ENCODE data around the gene SLCO2A1.

The SLCO2A1 gene

DNA sequence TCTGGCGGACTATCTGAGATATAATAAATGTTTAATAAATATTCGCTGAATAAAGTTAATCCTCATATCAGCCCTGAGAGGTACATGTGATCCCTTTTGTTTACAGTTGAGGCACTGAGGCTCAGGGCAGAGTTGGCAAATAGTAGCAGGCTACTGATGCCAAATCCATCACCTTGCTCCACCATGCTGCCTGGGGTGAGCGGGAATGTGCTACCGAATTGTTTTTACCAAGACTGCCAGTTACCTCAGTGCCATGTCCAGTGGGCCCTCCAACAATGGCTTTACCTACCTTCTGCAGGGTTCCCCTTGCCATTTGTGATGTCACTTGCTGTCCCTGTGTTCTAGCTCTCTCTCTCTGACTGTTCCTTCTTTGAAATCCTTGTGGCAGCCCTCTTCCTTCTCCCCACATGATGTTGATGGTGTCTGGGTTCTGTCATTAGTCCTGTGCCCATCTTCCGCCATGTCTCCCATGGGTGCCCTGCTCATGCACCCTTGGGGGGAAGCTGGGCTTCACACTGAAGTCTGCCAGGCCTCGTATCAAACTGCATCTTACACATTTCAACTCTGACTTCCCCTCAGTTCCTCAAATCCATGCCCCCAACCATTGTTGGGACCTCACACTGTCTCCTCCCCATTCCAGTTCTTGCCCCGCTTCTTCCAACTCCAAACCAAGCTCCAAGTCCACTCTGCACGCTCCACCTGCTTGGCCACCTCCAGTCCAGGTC lies 35.4 kb downstream of the SLCO2A1 start:
- Histone ChIP-seq H3K36me3 (ENCODE audit: insufficient read depth, low read length) (no peaks in the 10 kb centered on the region), H3K9me3 (ENCODE audit: control insufficient read depth, insufficient read depth, low read length) (no peaks in the 10 kb centered on the region), H3K4me1 (ENCODE audit: insufficient read depth, low read length) (peaks cover 1% of the 10 kb centered on the region; the same call in 1 of the 2 replicates), H3K9ac (ENCODE audit: low read depth, low read length) (no peak overlapping the region)

DNA sequence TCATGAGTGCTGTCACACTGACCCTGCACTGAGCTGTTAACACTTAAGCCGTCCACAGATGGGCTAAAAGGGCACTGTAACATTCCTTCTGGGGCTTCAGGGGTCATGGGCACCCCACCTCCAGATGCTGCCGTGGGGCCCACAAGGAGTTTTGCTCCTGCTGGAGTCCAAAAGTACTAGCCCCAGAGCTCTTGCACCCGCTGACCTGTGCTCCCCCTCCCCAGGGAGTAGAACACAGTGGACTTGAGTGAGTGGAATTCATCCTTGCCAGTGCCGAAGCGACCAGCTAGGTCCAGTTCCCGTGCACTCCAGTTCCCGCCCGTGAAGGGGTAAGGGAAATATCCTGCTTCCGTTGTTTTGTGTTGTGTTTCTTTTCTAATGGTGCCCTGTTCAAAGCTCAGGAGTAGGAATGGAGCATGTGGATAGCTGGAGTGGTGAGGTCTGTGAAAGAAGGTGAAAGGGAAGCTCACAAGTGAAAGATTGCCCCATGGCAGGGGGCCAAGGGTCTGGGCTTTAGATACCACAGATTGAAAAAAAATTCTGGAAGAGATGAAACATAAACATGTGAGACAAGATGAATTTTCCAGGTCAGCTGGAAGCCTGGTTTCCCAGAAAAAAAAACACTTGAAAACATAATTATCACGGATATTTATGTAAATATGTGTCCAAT lies 36.6 kb downstream of the SLCO2A1 start:
- peaks cover 11% of the 10 kb centered on the region for H3K4me1 ChIP-seq (ENCODE audit: insufficient read depth, low read length)
- no peaks in the 10 kb centered on the region for H3K9me3 ChIP-seq (ENCODE audit: control insufficient read depth, insufficient read depth, low read length)
- H3K9ac ChIP-seq (ENCODE audit: low read depth, low read length): no peak overlapping the region
- H3K36me3 ChIP-seq (ENCODE audit: insufficient read depth, low read length): no peaks in the 10 kb centered on the region

DNA sequence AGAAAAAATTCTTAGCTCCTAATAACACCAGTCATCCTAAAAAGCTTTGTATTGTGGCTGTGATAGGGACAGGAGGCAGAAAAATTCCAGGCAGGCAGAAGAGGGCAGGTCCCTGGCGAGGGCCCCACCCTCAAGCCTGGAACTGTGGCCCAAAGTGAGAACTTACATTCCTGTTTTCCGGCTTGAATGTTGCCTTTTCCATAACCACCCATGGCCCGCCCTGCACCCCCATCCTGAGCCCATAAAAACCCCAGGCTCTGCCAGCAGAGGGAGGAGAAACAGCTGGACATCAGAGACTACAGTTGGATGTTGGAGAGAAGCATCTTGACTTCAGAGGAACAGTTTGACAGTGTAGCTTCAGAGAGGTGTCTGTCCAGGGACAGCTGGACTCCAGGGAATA lies 37.3 kb downstream of the SLCO2A1 start:
- peaks cover 18% of the 10 kb centered on the region for H3K4me1 ChIP-seq (ENCODE audit: insufficient read depth, low read length)
- no peak overlapping the region for H3K9ac ChIP-seq (ENCODE audit: low read depth, low read length)
- no peaks in the 10 kb centered on the region for H3K9me3 ChIP-seq (ENCODE audit: control insufficient read depth, insufficient read depth, low read length)

DNA sequence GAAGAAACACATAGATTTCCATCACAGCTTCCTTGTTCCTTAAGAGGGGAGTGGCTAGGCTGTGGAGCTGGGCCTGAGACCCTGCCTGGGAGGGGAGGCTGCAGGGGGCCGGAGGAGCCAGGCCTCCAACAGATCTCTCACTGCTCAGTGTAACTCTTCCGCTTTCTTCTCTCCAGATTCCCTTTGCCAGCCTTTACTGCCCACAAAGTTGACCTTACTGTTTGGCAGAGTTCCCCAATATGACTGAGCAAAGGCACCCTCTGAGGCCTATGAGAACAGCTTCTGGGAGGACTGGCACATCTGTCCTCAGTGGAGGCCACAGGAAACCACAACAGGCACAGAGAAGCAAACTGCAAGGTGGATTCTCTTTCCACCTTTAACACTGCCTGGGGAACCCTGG lies 38.1 kb downstream of the SLCO2A1 start:
- H3K36me3 ChIP-seq (ENCODE audit: insufficient read depth, low read length): no peaks in the 10 kb centered on the region

More for the DNA sequence above, 37.3 kb downstream of the SLCO2A1 start:
- no peaks in the 10 kb centered on the region for H3K36me3 ChIP-seq (ENCODE audit: insufficient read depth, low read length)

DNA sequence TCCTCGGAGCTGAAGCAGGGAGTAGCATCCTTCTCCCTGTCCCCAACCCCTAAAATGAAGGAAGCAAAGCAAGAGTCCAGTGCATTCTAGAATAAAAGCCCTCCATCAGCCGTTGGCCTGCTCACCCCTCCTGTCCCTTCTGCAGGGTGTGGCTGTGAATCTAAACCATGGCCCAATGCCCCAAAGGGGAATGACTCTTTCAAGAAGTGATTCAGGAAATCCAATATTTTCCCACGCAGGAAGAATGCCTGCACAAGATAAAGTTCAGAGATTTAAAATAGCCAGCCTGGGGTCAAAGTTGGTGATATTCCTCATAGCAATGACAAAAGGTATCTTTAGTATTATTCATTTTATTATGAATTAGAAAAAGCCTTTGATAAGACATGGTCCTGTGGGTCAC lies 38.5 kb downstream of the SLCO2A1 start:
- H3K9me3 ChIP-seq (ENCODE audit: control insufficient read depth, insufficient read depth, low read length): no peaks in the 10 kb centered on the region
- peaks cover 18% of the 10 kb centered on the region for H3K4me1 ChIP-seq (ENCODE audit: insufficient read depth, low read length)
- H3K9ac ChIP-seq (ENCODE audit: low read depth, low read length): no peak overlapping the region
- H3K36me3 ChIP-seq (ENCODE audit: insufficient read depth, low read length): no peaks in the 10 kb centered on the region

More for the DNA sequence above, 38.1 kb downstream of the SLCO2A1 start:
- no peaks in the 10 kb centered on the region for H3K9me3 ChIP-seq (ENCODE audit: control insufficient read depth, insufficient read depth, low read length)
- peaks cover 18% of the 10 kb centered on the region for H3K4me1 ChIP-seq (ENCODE audit: insufficient read depth, low read length)
- no peak overlapping the region for H3K9ac ChIP-seq (ENCODE audit: low read depth, low read length)

DNA sequence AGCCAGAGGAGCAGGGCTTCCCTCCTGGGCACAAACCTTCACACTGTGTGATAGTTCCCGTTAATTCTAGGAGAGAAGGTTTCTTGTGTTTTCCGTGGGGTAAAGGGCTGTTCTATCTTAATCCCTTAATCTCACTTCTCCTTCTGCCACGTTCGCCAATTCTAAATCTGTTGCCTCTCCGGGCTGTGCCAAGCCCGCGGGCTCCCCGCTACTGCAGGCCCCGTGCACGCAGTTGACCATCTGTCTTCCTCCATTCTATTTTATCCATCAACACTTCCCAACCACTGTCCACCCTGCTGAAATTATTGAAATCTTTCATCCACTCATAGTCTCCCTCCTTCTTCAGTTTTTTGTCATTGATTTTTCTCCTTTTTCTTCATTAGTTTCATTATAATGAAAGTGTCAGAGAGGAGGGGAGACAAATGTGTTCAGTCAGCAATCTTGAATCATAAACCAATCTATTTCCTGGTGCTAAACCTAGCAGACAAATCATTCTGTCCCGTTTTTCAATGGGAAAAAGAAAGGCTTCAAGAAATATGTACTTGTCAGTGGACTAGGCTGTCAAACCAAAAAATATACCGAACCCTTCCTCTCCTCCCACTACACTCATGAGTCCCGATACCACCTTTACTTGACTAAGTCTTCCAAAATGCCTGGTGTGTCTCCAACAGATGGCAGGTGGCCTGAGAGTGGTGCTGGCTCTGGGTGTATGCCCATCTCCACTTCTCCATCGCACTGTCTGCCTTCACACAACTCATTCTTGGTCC lies 39.6 kb downstream of the SLCO2A1 start:
- Histone ChIP-seq H3K9me3 (ENCODE audit: control insufficient read depth, insufficient read depth, low read length) (no peaks in the 10 kb centered on the region), H3K4me1 (ENCODE audit: insufficient read depth, low read length) (peaks cover 18% of the 10 kb centered on the region), H3K36me3 (ENCODE audit: insufficient read depth, low read length) (no peaks in the 10 kb centered on the region), H3K9ac (ENCODE audit: low read depth, low read length) (no peak overlapping the region)

DNA sequence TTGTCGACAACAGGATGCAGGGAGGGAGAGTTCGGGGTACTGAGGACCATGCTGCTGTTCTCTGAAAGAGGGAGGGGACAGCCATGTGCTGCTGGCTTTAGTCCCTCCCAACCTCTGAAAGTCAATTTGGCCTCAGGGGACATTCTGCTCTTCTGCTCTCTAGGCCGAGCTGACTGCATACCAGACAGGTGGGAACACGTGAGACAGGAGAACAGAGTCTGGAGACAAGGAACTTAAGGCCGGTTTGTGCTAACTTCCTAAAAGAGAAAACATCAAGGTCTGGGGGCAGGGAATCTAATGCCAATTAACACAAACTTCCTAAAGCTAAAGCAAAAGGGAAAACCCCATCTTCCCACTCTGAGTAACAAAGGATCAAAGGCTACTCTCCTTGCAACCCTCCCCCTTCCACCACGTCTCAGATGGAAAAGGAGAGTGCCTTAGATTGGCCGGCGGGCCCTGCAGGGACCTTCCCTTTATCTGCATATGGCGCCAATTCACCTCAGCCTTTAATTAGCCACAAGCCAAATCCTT lies 41.0 kb downstream of the SLCO2A1 start:
- H3K9ac ChIP-seq (ENCODE audit: low read depth, low read length): no peak overlapping the region
- no peaks in the 10 kb centered on the region for H3K9me3 ChIP-seq (ENCODE audit: control insufficient read depth, insufficient read depth, low read length)
- H3K4me1 ChIP-seq (ENCODE audit: insufficient read depth, low read length): peaks cover 18% of the 10 kb centered on the region
- no peaks in the 10 kb centered on the region for H3K36me3 ChIP-seq (ENCODE audit: insufficient read depth, low read length)

DNA sequence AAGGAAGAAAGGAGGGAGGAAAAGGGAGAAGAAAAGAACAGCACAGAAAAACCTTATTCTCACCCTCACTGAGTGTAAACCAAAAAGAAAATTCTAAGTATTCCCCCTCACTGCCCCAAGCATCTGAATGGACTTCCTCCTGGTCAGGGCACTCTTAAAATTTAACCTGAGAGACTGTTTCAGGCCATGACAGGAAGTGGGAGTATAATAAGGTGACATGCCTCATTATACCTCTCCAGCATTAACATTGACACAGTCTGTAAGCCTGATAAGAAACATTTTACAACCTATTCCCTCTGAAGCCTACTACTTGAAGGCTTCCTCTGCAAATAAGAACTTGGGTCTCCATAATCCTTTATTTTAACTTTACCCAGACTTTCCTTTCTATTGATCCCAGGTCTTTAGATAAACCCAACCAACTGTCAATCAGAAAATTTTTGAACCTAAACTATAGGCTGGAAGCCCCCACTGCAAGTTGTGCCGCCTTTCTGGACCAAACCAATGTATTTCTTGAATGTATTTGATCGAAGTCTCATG lies 41.7 kb downstream of the SLCO2A1 start:
- Histone ChIP-seq H3K9me3 (ENCODE audit: control insufficient read depth, insufficient read depth, low read length) (no peaks in the 10 kb centered on the region), H3K9ac (ENCODE audit: low read depth, low read length) (no peak overlapping the region), H3K4me1 (ENCODE audit: insufficient read depth, low read length) (peaks cover 18% of the 10 kb centered on the region), H3K36me3 (ENCODE audit: insufficient read depth, low read length) (no peaks in the 10 kb centered on the region)

DNA sequence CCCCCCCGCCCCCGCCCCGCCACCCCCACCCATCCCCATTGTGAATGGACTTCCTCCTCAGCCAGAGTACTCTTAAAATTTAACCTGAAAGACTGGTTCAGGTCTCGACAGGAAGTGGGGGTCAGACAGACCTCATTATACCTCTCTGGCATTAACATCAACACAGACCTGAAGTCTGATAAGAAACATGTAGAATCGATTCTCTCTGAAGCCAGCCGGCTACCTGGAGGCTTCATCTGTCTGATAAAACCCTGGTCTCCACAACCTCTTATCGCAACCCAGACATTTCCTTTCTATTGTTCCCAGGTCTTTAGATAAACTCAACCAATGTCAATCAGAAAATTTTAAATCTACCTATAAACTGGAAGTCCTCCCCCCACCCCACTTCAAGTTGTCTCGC lies 42.6 kb downstream of the SLCO2A1 start:
- Histone ChIP-seq H3K36me3 (ENCODE audit: insufficient read depth, low read length) (no peaks in the 10 kb centered on the region), H3K4me1 (ENCODE audit: insufficient read depth, low read length) (peaks cover 18% of the 10 kb centered on the region), H3K9ac (ENCODE audit: low read depth, low read length) (no peak overlapping the region), H3K9me3 (ENCODE audit: control insufficient read depth, insufficient read depth, low read length) (no peaks in the 10 kb centered on the region)

DNA sequence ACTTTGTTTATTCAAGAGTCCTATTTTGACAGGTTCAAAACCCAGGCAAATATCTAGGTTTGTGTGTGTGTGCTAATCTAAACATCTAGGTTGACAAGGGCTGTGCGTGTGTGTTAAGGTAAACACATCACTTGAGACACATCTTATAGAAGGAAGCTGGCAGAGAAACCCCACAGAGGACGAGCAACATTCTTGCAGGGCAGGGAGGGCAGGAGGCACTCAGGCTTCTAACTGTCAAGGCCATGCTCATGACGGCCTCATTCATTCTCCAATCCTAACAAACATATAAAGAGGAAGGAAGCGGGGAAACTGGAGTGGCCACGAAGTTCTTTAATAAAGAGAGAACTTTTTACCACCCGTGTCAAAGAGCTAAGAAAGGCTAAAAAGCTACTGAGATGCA lies 43.4 kb downstream of the SLCO2A1 start:
- Histone ChIP-seq H3K9ac (ENCODE audit: low read depth, low read length) (no peak overlapping the region), H3K4me1 (ENCODE audit: insufficient read depth, low read length) (peaks cover 18% of the 10 kb centered on the region), H3K36me3 (ENCODE audit: insufficient read depth, low read length) (no peaks in the 10 kb centered on the region), H3K9me3 (ENCODE audit: control insufficient read depth, insufficient read depth, low read length) (no peaks in the 10 kb centered on the region)

DNA sequence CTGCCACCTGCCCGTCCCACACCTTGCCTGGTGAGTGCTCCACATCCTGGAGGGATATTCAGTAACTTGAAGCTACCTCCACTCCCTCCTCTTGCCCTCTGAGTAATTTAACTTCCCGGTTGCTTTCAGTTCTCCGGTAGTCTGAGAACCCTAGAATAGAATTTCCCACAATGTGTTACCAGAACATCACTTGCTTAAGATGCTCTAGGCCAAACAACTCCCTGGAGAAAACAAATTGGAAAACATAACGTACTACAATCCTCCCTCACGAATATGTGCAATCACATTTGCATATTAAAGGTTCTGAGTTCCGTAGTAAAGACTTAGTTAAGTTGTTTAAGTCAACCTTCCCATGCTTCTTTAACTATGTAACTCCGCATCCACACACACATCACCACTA lies 44.8 kb downstream of the SLCO2A1 start:
- Histone ChIP-seq H3K36me3 (ENCODE audit: insufficient read depth, low read length) (no peaks in the 10 kb centered on the region), H3K4me1 (ENCODE audit: insufficient read depth, low read length) (peaks cover 18% of the 10 kb centered on the region), H3K9ac (ENCODE audit: low read depth, low read length) (no peak overlapping the region)

DNA sequence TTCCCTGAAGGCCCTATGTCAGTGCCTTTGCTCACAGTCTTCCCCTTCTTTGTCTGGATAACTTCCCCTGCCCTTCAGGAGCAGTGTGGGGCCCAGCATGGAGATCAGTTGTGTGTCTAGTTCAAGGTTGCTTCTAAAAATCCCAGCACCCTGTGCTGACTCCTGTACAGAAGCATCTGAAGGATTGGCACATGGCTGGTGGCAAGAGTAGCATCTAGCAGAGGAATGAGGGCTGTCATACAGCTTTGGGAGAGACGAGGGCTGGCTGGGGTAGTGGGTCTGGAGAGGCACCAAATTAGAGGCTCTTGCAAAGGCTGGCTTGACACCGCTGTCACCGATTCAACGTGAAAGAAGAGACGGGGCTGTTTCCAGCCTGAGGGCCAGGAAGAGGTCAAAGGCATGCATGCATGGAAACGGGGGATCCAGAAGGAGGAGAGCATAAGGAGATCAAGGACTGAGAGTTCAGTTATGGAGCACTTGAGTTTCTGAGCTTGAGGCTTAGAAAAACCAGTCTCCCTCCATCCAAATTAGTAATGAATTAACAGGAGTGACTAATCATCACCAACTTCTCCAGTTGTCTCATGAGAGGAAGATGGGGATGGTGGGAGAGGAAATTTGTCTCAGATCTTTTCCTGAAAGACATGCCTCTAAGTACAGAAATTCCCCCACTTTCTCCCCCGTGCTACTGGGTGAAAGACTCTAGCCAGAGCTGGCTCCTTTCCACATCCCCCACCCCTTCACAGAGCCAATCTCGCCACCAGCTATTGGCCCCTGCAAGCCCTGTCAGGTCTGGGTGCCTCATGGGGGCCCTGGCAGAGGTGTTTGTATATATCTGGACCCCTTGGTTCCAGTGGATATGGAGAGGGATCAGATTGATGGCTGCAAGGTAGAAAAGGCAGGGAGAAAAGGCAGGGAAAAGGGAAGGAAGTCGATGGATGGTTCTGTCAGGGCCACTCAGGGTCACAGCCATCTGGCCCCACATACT lies 45.9 kb downstream of the SLCO2A1 start:
- Histone ChIP-seq H3K9me3 (ENCODE audit: control insufficient read depth, insufficient read depth, low read length) (no peaks in the 10 kb centered on the region), H3K9ac (ENCODE audit: low read depth, low read length) (no peak overlapping the region), H3K4me1 (ENCODE audit: insufficient read depth, low read length) (peaks cover 13% of the 10 kb centered on the region)

More for the DNA sequence above, 44.8 kb downstream of the SLCO2A1 start:
- no peaks in the 10 kb centered on the region for H3K9me3 ChIP-seq (ENCODE audit: control insufficient read depth, insufficient read depth, low read length)

DNA sequence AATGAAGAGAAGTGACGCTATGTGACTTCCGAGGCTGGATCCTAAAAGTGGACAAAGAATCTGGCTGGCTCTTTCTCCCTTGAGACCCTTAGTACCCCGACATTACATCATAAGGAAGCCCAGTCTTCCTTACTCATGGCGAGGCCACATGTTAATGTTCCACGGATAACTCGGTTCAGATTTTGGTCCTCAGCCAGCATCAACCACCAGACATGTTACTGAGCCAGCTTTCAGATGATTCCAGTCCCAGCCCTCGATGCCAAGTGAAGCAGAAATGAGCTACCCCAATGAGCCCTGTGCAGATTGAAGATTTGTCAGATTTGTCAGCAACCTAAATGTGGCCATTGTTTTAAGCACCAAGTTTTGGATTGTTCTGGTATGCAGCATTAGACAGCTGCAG lies 46.6 kb downstream of the SLCO2A1 start:
- Histone ChIP-seq H3K36me3 (ENCODE audit: insufficient read depth, low read length) (no peaks in the 10 kb centered on the region), H3K9ac (ENCODE audit: low read depth, low read length) (no peak overlapping the region), H3K9me3 (ENCODE audit: control insufficient read depth, insufficient read depth, low read length) (no peaks in the 10 kb centered on the region), H3K4me1 (ENCODE audit: insufficient read depth, low read length) (peaks cover 7% of the 10 kb centered on the region)

More for the DNA sequence above, 45.9 kb downstream of the SLCO2A1 start:
- no peaks in the 10 kb centered on the region for H3K36me3 ChIP-seq (ENCODE audit: insufficient read depth, low read length)
